GM21528 (cell line): Measurements from ENCODE around the gene AHNAK.

Experiments
- ATAC-seq: cut with Tn5 transposase; IDR thresholded peaks from one replicate; pipeline ENCODE4 v1.9.1; 2021; ENCODE audit warnings: mild to moderate bottlenecking, moderate library complexity; ENCODE audit not compliant: unreplicated experiment, low FRiP score

AHNAK gene

GRCh38 chr11:62443390-62444235 is 103.0 kb downstream of the AHNAK start:
- no peak for ATAC-seq

GRCh38 chr11:62439785-62440602 is 106.6 kb downstream of the AHNAK start:
- ATAC-seq = no peak

GRCh38 chr11:62438641-62439040 is 108.0 kb downstream of the AHNAK start:
- ATAC-seq = no peak

- ATAC-seq = no peak
Observed at GRCh38 chr11:62437616-62438015, 109.0 kb downstream of the AHNAK start.

- no peak for ATAC-seq
Observed at GRCh38 chr11:62435846-62436660, 110.6 kb downstream of the AHNAK start.

- no peak for ATAC-seq
Observed at GRCh38 chr11:62433904-62434276, 112.7 kb downstream of the AHNAK start.

- no peak for ATAC-seq
Observed at GRCh38 chr11:62433141-62433903, 113.3 kb downstream of the AHNAK start.

- no peak for ATAC-seq
Observed at GRCh38 chr11:62432695-62433094, 113.9 kb downstream of the AHNAK start.

GRCh38 chr11:62431171-62431901 is 115.3 kb downstream of the AHNAK start:
- ATAC-seq = no peak

GRCh38 chr11:62430425-62430824 is 116.2 kb downstream of the AHNAK start:
- no peak for ATAC-seq

GRCh38 chr11:62428871-62429560 is 117.6 kb downstream of the AHNAK start:
- no peak for ATAC-seq

- no peak for ATAC-seq
Observed at GRCh38 chr11:62427630-62428233, 118.9 kb downstream of the AHNAK start.

- no peak for ATAC-seq
Observed at GRCh38 chr11:62423012-62423411, 123.6 kb downstream of the AHNAK start.

- no peak for ATAC-seq
Observed at GRCh38 chr11:62421996-62422395, 124.6 kb downstream of the AHNAK start.

- no peak for ATAC-seq
Observed at GRCh38 chr11:62420882-62421281, 125.7 kb downstream of the AHNAK start.

GRCh38 chr11:62419943-62420342 is 126.7 kb downstream of the AHNAK start:
- no peak for ATAC-seq

- ATAC-seq = no peak
Observed at GRCh38 chr11:62419314-62419929, 127.2 kb downstream of the AHNAK start.

GRCh38 chr11:62418733-62419132 is 127.9 kb downstream of the AHNAK start, which contains the start of gene SCGB1A1:
TSS of gene SCGB1A1 (plus strand) at chr11:62419033. CDS start at chr11:62419096, 63 bp downstream.
- ATAC-seq = no peak
